Activated CD8-positive, alpha-beta memory T cell treated with anti-CD3 and anti-CD28 coated beads, Interleukin-2, amount 50 U/mL, for 1 hour (primary cell): ENCODE results near the gene SLC25A18.
"Not testable (repeated sequence)": the region's sequence is repeated elsewhere in the genome, so short reads cannot be mapped to it uniquely, and the experiment has no call there.

Experiments
- DNase-seq: peaks from one replicate; pipeline ENCODE4 v3.0.0-alpha.2; 2020; ENCODE audit errors: extremely low read depth

Gene SLC25A18

DNA sequence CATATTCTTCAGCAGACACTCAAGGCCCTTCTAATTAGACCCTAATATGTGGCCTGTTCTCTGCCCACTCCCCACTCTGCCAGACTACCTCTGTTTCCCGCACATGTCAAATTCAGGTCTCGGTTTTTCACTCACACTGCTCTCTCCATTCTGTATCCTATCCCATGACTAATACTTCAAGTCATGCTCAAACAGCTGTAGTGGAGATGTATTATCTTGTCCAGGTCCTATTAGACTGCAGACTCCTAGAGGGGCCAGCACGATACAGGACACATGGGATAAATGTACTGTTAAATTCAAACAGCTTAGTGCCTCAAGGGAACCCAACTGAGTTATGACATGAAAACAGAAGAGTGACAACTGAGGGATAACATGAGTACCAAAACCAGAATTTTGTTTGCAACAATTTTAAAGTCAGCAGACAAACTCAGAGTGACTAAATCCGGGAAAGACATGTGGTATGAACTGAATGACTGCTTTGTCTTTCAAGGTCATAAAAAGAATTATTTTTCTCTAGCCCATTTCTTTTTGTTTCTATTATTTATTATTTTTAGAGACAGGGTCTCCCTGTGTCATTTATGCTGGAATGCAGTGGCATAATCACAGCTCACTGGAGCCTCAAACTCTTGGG lies 44.7 kb downstream of the SLC25A18 start:
- DNase-seq: no peak

DNA sequence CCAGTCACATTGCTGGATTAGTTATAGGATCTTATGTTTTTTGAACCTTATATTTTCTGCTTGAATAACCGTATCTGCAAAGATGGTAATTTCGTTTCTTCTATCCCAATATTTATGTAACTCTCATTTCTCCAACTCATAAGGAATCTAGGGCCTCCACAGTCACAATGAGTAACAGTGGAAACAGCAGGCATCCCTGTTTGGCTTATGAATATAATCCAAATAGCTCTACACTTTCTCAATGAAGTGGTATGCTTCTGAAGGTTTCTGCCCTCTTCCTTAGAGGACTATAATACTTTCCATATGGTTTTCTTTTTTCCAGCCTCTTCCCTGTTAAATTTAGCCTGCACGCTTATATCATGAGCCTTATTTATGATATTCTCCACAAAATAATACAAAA lies 48.8 kb downstream of the SLC25A18 start:
- DNase-seq: no peak

DNA sequence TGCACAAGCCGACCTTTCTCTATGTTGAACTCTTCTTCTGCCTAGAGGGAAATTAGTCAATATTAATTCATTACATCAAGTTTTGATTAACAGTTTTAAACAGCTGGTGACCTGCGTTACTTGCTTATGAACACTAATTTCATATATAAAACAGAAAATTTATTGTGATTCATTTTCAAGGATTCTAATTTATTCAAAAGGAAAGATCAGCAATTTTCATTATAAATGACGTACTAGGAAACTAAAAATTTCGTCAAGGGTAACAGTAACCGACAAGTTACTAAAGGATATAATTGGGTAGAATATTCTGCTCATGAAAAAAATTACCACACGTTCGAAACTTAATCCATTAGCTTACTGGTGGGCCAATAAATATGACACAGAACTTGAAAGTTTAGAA lies 50.0 kb downstream of the SLC25A18 start:
- DNase-seq: no peak

DNA sequence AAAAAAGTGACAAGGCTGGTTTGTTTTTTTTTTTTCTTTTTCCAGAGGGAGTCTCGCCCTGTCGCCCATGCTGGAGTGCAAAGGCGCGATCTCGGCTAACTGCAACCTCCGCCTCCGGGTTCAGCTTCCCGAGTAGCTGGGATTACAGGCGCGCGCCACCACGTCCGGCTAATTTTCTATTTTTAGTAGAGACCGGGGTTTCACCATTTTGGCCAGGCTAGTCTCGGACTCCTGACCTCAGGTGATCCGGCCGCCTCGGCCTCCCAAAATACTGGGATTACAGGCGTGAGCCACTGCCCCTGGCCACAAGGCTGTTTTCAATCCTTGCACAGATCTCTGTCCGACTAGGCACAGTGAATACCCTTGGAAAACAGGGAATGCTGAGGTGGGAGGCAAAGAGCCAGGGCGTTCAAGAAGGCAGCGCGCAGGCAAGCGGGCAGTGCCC lies 64.7 kb downstream of the SLC25A18 start:
- DNase-seq: no peak

DNA sequence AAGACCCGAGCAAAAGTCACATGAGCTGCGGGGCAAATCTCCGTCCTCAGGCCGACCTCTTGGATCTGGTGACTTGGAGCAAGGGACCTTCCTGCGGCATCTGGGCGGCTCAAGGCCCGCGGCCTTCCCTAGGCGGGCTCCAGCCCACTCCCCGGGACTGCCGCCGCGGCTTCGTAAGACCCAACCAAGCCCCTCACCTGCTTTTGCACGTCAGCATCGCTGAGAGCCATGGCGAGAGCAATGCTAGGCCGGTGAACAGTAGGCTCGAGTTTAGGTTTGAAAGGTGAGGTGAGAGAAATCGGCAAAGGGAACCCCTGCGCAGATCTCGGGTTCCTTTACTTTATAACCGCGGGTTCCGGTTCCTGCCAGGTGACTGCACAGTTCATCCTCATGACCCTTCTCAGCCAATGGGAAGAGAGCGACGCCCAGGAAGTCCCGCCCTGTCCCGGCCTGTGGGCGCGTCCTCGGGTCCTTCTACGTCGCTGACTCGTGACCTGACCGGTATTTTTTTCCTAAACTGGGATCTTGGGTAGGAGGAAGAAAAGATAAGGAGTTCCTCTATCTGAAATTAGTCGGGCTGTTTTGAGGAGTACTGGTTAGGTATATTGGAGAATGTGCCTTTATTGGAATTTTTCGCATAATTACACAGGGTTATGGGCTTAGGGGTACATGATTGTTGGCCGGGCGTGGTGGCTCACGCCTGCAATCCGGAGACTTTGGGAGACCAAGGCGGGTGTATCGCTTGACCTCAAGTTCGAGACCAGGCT lies 65.3 kb downstream of the SLC25A18 start, which contains the start of gene ATP6V1E1:
ATP6V1E1 (minus strand) TSS at position 344 of the 767 bp plus-strand sequence; CDS start at position 230, 114 bp downstream.
- DNase-seq: peak; percentile 76

DNA sequence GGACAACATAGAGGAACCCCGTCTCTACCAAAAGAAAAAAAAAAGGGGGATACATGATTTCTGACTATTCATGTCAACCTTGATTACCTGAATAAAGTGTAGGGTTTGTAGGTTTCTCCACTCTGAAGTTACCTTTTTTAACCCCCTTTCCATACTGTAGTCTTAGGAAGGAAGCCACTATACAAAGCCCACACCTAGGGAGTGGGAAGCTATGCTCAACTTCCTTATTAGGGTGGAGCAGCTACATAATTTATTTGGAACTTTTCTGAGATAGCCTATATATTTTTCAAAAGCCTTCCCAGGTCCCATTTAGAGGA lies 65.8 kb downstream of the SLC25A18 start:
- no peak for DNase-seq

DNA sequence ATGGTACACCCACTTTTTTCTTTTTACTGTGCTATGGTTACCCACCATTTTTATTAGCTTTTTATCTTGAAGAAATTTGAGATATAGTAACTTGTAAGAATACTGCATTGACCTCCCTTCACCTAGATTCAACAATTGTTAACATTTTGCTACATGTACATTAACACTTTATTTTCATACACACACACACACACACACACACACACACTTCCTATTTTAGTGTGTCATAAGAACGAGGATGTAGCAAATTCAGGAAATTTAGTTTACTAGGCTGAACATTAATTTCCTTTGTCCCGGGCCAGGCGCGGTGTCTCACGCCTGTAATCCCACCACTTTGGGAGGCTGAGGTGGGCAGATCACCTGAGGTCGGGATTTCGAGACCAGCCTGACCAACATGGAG lies 66.3 kb downstream of the SLC25A18 start:
- no peak for DNase-seq

DNA sequence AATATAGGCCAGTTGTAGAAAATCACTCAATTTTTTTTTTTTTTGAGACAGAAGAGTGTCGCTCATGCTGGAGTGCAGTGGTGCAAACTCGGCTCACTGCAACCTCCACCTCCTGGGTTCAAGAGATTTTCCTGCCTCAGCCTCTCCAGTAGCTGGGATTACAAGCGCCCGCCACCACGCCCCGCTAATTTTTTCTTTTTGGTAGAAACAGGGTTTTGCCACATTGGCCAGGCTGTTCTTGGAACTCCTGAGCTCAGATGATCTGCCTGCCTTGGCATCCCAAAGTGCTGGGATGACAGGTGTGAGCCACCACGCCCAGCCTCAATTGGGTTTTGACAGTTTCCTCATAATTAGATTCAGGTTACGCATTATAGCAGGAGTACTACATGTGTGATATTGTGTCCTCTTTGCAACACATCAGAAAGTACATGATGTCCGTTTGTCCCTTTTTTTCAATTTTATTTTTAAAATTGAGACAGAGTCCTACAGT lies 67.8 kb downstream of the SLC25A18 start:
- no peak for DNase-seq

DNA sequence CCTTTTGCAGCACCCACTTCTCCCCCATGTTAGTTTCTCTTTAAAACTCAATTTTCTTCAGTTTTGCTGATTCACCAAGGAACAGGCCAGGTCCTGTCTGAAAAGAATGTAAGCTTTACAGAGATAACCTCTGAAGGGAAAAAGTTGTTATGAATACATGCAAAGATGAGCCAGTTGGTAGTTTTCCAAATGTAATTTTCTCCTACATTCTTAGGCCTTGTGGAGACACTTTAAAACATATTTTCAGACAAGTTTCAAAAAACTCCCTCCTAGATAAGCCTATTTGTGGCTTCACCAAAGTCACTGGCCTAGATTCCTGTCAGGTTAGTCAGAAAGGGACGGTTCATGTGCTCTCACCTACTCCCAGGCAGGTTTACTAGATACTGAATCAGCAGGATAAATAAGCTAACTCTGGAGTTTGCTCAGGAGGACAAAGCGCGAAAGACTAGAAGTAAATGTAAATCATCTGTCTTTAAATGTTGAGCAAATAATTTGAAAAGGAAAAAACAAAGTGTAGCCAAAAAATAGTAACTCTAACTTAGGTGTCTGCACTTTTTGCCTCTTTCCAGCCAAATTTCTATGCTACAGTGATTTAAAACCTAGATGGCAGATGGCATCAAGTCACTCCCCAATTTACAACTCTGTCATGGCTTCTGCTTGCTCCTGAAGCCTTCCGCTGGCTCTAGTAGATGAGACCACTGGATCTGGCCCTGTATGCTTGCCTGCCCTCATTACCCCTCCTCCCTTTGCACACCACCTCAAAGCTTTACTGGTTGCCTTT lies 70.1 kb downstream of the SLC25A18 start:
- no peak for DNase-seq

DNA sequence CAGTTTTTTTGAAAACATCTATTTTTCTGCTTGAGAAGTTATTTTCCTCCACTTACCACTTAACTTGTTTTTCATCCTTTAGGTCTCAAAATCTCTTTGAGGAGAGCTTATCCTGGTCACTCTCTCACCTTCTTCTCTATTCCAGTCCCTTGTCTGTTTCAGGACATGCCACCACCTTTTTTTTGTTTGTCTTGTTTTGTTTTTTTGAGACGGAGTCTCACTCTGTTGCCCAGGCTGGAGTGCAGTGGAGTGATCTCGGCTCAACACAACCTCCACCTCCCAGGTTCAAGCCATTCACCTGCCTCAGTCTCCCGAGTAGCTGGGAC lies 70.7 kb downstream of the SLC25A18 start:
- DNase-seq: no peak

DNA sequence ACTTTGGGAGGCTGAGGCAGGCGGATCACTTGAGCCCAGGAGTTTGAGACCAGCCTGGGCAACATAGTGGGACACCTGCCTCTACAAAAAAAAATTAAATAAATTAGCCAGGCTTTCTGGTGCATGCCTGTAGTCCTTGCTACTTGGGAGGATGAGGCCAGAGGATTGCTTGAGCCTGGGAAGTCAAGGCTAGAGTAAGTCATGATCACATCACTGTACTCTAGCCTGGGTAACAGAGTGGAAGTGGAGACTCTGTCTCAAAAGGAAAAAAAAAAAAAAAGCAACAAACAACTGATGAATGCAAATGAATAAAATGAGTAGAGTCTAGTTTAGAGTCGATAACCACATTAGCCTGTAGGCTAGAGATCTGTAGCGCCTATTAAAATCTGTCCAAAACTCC lies 71.4 kb downstream of the SLC25A18 start:
- no peak for DNase-seq

DNA sequence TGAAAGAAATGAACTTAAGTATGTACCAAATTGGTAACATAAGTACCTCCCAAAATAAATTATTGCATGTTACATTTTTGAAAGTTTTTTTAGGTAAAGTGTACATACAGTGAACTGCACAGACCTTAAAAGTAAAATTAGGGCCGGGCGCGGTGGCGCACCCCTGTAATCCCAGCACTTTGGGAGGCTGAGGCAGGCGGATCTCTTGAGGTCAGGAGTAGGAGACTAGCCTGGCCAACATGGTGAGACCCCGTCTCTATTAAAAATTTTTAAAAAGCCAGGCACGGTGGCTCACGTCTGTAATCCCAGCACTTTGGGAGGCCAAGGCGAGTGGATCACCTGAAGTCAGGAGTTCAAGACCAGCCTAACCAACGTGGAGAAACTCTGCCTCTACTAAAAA lies 73.6 kb downstream of the SLC25A18 start:
- not testable (repeated sequence) for DNase-seq

DNA sequence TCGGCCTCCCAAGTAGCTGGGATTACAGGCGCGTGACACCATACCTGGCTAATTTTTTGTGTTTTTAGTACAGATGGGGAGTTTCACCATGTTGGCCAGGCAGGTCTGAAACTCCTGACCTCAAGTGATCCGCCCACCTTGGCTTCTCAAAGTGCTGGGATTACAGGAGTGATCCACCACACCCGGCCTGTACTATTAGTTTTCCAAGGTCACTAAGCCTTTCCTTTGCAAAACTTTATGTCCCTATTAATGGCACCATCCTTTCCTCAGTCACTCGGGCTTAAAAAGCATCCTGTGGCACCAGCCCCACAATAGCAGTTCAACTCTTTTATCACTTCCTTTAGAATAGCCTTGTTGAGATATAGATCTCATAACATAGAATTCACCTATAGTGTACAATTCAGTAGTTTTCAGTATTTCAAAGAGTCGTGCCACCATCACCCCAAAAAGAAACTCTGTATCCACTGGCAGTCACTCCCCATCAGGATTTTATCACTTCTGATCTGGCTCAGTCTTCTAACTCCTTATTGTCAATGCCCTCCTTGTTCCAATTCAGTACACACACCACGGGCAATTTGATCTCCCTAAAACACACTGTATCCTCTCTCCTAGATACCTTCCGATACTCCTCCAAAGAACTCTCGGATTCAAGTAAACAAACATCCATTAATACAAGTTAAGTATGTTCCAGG lies 74.3 kb downstream of the SLC25A18 start:
- DNase-seq: no peak

DNA sequence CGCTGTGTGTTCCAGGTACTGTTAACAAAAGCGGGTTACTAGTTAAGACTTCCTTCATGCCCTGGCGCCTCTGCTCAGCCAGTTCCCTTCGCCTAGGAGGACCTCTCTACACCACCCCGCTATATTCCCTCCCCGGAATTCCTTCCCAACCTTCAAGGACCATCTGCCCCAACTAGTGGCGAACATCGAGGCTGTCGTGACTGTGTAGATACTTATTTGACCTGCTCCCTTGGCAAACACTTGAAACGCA lies 74.8 kb downstream of the SLC25A18 start:
- DNase-seq: no peak

DNA sequence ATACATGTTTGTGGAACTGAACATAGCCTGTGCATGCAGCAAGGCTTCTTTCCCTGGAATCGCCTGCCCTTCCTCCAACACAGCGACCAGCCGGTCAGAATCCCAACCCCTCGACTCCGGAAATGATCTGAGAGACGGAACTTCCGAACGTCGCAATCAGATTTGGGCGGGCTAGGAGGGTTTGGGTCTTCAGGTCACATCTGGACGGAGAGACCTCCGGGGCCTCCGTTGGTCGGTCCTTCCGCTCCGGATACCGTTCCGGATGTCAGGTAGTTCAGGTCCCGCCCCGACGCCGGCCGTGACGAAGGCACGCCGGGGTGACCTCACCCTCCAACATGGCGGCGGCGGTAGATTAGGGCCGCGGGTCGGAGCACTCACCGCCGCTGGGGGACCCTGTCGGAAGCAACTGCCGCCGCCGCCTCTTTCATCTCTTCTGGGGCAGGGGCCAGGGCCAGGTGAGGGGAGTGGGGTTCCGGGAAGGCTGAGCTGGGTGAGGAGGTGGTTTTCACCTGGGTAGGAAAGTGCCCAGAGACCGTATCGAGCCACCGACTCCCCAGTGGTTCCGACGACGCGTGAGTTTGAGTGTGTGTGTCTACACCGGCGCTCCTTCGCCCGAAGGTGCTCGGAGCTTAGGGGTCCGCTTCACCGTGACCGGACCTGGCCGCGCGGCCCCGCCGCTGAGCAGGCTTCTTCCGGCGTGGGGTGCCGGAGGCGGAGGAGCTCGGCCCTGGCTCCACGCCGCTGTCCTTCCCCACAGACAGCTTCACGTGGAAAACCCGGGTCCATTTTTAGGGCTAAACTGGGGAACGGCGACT lies 75.3 kb downstream of the SLC25A18 start, which contains the start of gene BCL2L13:
BCL2L13 (plus strand) TSS at position 326 of the 815 bp plus-strand sequence. CDS start 16,955 bp downstream, outside the sequence.
- peak; percentile 61 for DNase-seq

DNA sequence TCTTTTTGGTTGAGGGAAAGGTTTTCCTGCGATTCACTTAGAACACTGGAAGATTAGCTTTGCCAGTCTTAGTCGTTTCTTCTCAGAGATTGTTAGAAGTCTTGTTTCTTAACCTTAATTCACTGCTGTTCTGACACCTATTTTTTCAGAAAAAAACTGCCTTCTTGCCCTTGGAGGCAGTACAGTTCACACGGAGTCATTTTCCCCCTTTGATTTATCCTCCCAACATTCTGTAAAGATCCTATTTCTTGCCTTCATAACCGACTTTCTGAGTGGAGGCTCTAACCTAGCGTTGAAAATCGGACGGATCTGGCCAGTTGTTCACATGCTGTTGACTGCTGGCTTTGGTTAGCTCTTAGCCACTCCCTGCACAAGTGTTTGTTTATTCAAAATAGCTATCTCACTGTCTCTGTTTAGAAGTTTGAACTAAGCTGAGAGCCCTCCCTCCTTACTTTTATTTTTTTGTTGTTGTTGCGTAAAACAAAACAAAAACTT lies 76.0 kb downstream of the SLC25A18 start:
- DNase-seq: no peak
